IMR-90 (cell line): ENCODE data around the gene GPR180. TPM values are rescaled to one million over a fixed set of nuclear protein-coding genes. Genes with fewer than 3 reads are reported as not detected.

Experiments used
- ATAC-seq: fragments of 200-7000 bp; cut with Tn5 transposase; 2 replicates; pipeline ENCODE4 v1.9.1; 2020; ENCODE audit warnings: low read depth, mild to moderate bottlenecking, moderate library complexity
- BruUV-seq: library from RNA; stranded (reverse); fragments of 400-500 nt; replicated peaks from 2 replicates; lab custom pipeline; 2021; lab: Mats Ljungman, UMichigan
- CTCF ChIA-PET: fragments of 300-600 bp; formaldehyde crosslinking; extraction: SDS; loops from one replicate; lab custom pipeline; 2021; ENCODE audit warnings: antibody characterized with exemption; lab: Yijun Ruan, JAX
- POLR2A ChIA-PET: fragments of 300-600 bp; sonication (Branson Sonifier 250); formaldehyde crosslinking; loops from one replicate; lab custom pipeline; 2022; ENCODE audit warnings: antibody characterized with exemption; ENCODE audit not compliant: unreplicated experiment; lab: Charles Lee
- DNase-seq: peaks from one replicate; pipeline ENCODE4 v3.0.0; 2013
- H2AFZ ChIP-seq: replicated peaks from 2 replicates; pipeline ENCODE3; 2013; ENCODE audit warnings: low read length, mild to moderate bottlenecking; ENCODE audit not compliant: poor library complexity
- H2AK5ac ChIP-seq: 2 replicates; pipeline ENCODE4 v1.6.1; 2013; ENCODE audit warnings: low read depth, low read length, inconsistent platforms
- H2AK9ac ChIP-seq: replicated peaks from 2 replicates; pipeline ENCODE3; 2013; ENCODE audit warnings: mild to moderate bottlenecking, low read depth, low read length, moderate library complexity; ENCODE audit not compliant: poor library complexity
- H2BK120ac ChIP-seq: 2 replicates; pipeline ENCODE4 v1.6.1; 2013; ENCODE audit warnings: low read depth, low read length, inconsistent platforms
- H2BK15ac ChIP-seq: 3 replicates; pipeline ENCODE4 v1.6.1; 2013; ENCODE audit warnings: low read depth, low read length, inconsistent platforms
- H2BK20ac ChIP-seq: 2 replicates; pipeline ENCODE4 v1.6.1; 2013; ENCODE audit warnings: low read depth, mild to moderate bottlenecking, inconsistent platforms, low read length, moderate library complexity
- H2BK5ac ChIP-seq: 2 replicates; pipeline ENCODE4 v1.6.1; 2013; ENCODE audit warnings: mild to moderate bottlenecking, low read depth, low read length, inconsistent platforms; ENCODE audit not compliant: poor library complexity, severe bottlenecking
- H3K14ac ChIP-seq: replicated peaks from 2 replicates; pipeline ENCODE4 v1.6.1; 2013; ENCODE audit warnings: low read depth, low read length, inconsistent platforms
- H3K18ac ChIP-seq: 2 replicates; pipeline ENCODE4 v1.6.1; 2013; ENCODE audit warnings: low read depth, low read length, control low read depth
- H3K23ac ChIP-seq: 2 replicates; pipeline ENCODE4 v1.6.1; 2013; ENCODE audit warnings: low read depth, low read length, inconsistent platforms
- H3K27ac ChIP-seq: 2 replicates; pipeline ENCODE4 v1.5.1; 2013; ENCODE audit warnings: mild to moderate bottlenecking, control low read depth, low read length; ENCODE audit not compliant: insufficient read depth
- H3K27me3 ChIP-seq: 2 replicates; pipeline ENCODE4 v1.6.1; 2013; ENCODE audit warnings: low read length; ENCODE audit not compliant: control insufficient read depth, insufficient read depth
- H3K36me3 ChIP-seq: 2 replicates; pipeline ENCODE4 v1.6.1; 2013; ENCODE audit warnings: low read length, mixed read lengths; ENCODE audit not compliant: control insufficient read depth, insufficient read depth
- H3K4ac ChIP-seq: 2 replicates; pipeline ENCODE4 v1.6.1; 2013; ENCODE audit warnings: low read depth, low read length, inconsistent platforms
- H3K4me1 ChIP-seq: 2 replicates; pipeline ENCODE4 v1.6.1; 2013; ENCODE audit warnings: low read length, mixed read lengths; ENCODE audit not compliant: control insufficient read depth, insufficient read depth
- H3K4me2 ChIP-seq: 2 replicates; pipeline ENCODE4 v1.6.1; 2013; ENCODE audit warnings: low read depth, mild to moderate bottlenecking, control low read depth, low read length, moderate library complexity
- H3K4me3 ChIP-seq: 2 replicates; pipeline ENCODE4 v1.5.1; 2013; ENCODE audit warnings: low read depth, mild to moderate bottlenecking, control low read depth, low read length, moderate library complexity; ENCODE audit not compliant: insufficient read depth
- H3K56ac ChIP-seq: 2 replicates; pipeline ENCODE4 v1.6.1; 2013; ENCODE audit warnings: low read length, inconsistent platforms; ENCODE audit not compliant: insufficient read depth; ENCODE audit errors: extremely low read depth
- H3K79me1 ChIP-seq, 2 experiments: 2 replicates each; pipeline ENCODE4 v1.6.1; 2013; ENCODE audit warnings: low read length in 2 of 2, inconsistent platforms in 1 of 2, low read depth in 1 of 2
- H3K9ac ChIP-seq: 2 replicates; pipeline ENCODE4 v1.6.1; 2013; ENCODE audit warnings: low read depth, low read length, control low read depth
- H3K9me1 ChIP-seq: 2 replicates; pipeline ENCODE4 v1.6.1; 2013; ENCODE audit warnings: low read length, inconsistent platforms; ENCODE audit not compliant: insufficient read depth
- H3K9me3 ChIP-seq: 2 replicates; pipeline ENCODE4 v1.6.1; 2013; ENCODE audit warnings: low read length; ENCODE audit not compliant: control insufficient read depth, insufficient read depth
- H4K20me1 ChIP-seq: 2 replicates; pipeline ENCODE4 v1.6.1; 2013; ENCODE audit warnings: low read length, inconsistent platforms; ENCODE audit not compliant: insufficient read depth
- H4K5ac ChIP-seq: 2 replicates; pipeline ENCODE4 v1.6.1; 2013; ENCODE audit warnings: mild to moderate bottlenecking, low read depth, low read length, control low read depth
- H4K8ac ChIP-seq, 2 experiments: 2 replicates each; pipeline ENCODE4 v1.6.1; 2013; ENCODE audit warnings: low read depth in 2 of 2, low read length in 2 of 2, control low read depth in 1 of 2, inconsistent platforms in 1 of 2
- H4K91ac ChIP-seq: 2 replicates; pipeline ENCODE4 v1.6.1; 2013; ENCODE audit warnings: low read depth, low read length, inconsistent platforms; ENCODE audit not compliant: insufficient read depth
- BHLHE40 ChIP-seq: fragments of 150-350 bp; IDR thresholded peaks from 2 replicates; pipeline ENCODE4 v1.6.1; 2016; ENCODE audit warnings: mild to moderate bottlenecking, low read depth, low read length
- CEBPB ChIP-seq: IDR thresholded peaks from 2 replicates; pipeline ENCODE4 v1.6.1; 2012; ENCODE audit warnings: low read depth, low read length, improper control_type of control experiment
- CHD1 ChIP-seq: IDR thresholded peaks from 2 replicates; pipeline ENCODE4 v1.6.1; 2012; ENCODE audit warnings: low read depth, low read length, improper control_type of control experiment
- FOS ChIP-seq: fragments of 150-350 bp; IDR thresholded peaks from 2 replicates; pipeline ENCODE4 v1.6.1; 2016; ENCODE audit warnings: low read depth, low read length
- MAFK ChIP-seq: IDR thresholded peaks from 2 replicates; pipeline ENCODE4 v1.6.1; 2012; ENCODE audit warnings: low read depth, low read length, improper control_type of control experiment
- MAZ ChIP-seq: IDR thresholded peaks from 2 replicates; pipeline ENCODE4 v1.6.1; 2012; ENCODE audit warnings: low read depth, mild to moderate bottlenecking, low read length, improper control_type of control experiment, moderate library complexity, borderline replicate concordance
- MXI1 ChIP-seq: IDR thresholded peaks from 2 replicates; pipeline ENCODE4 v1.6.1; 2012; ENCODE audit warnings: low read depth, mild to moderate bottlenecking, low read length, moderate library complexity, borderline replicate concordance
- NFE2L2 ChIP-seq: fragments of 150-350 bp; IDR thresholded peaks from 2 replicates; pipeline ENCODE4 v1.6.1; 2016; ENCODE audit warnings: low read depth, mild to moderate bottlenecking, low read length
- POLR2A ChIP-seq: IDR thresholded peaks from 2 replicates; pipeline ENCODE4 v1.6.1; 2012; ENCODE audit warnings: mild to moderate bottlenecking, low read depth, low read length
- RAD21 ChIP-seq: IDR thresholded peaks from 2 replicates; pipeline ENCODE4 v1.6.1; 2012; ENCODE audit warnings: low read length, improper control_type of control experiment
- RCOR1 ChIP-seq: IDR thresholded peaks from 2 replicates; pipeline ENCODE4 v1.6.1; 2012; ENCODE audit warnings: mild to moderate bottlenecking, low read length, improper control_type of control experiment; ENCODE audit not compliant: insufficient replicate concordance
- RFX5 ChIP-seq: IDR thresholded peaks from 2 replicates; pipeline ENCODE4 v1.8.0; 2012; ENCODE audit warnings: low read depth, mild to moderate bottlenecking, low read length, moderate library complexity
- SMC3 ChIP-seq: fragments of 150-350 bp; IDR thresholded peaks from 2 replicates; pipeline ENCODE4 v1.6.1; 2016; ENCODE audit warnings: low read depth, mild to moderate bottlenecking, antibody characterized with exemption, low read length, moderate library complexity
- WGBS, 2 experiments: methylation state at CpG; one replicate each; pipeline versions ENCODE4 v1.1.5 to v1.1.7; 2013; ENCODE audit warnings: missing lambda C conversion rate in 2 of 2; ENCODE audit not compliant: insufficient read length in 1 of 2; ENCODE audit errors: extremely low coverage in 2 of 2; 5-methylcytosine and 5-hydroxymethylcytosine counted together
- dilution Hi-C: fragments of 300-500 bp; cut with HindIII; formaldehyde crosslinking; loops from one replicate; pipeline ENCODE4 v1.14.3; 2018; ENCODE audit warnings: low sequenced_read_pairs; ENCODE audit not compliant: unreplicated experiment
- in situ Hi-C: fragments of 300-500 bp; cut with MboI; formaldehyde crosslinking; loops from 3 replicates; pipeline ENCODE4 v1.14.3; 2019; ENCODE audit warnings: low sequenced_read_pairs, inconsistent platforms, mixed read lengths
- intact Hi-C: fragments of 100-400 bp; cut with micrococcal nuclease; formaldehyde crosslinking; loops from 2 replicates; pipeline ENCODE4 v1.10.0; 2022
- polyA plus RNA-seq, 3 experiments: library from polyadenylated mRNA; depleted of rRNA; stranded (reverse); fragments of >200 nt; gene quantifications; 2 replicates each; pipeline ENCODE4 v1.2.3, GENCODE V29; 2012; ENCODE audit warnings: low replicate concordance in 1 of 3
- total RNA-seq: library from RNA; depleted of rRNA; stranded (reverse); fragments of >200 nt; gene quantifications from 2 replicates; pipeline ENCODE4 v1.2.3, GENCODE V29; 2012
- TF ChIP-seq, protein P1 (sequence below): conservative IDR thresholded peaks from 2 replicates; pipeline ENCODE4 v1.5.1; 2012; ENCODE audit warnings: mild to moderate bottlenecking, low read depth, low read length, improper control_type of control experiment
- TF ChIP-seq, protein P2 (sequence below): fragments of 150-350 bp; IDR thresholded peaks from 2 replicates; pipeline ENCODE4 v1.6.1; 2017; ENCODE audit warnings: mild to moderate bottlenecking, antibody characterized with exemption, low read length, low read depth
- TF ChIP-seq, protein P3 (sequence below): fragments of 150-350 bp; IDR thresholded peaks from 2 replicates; pipeline ENCODE4 v1.6.1; 2016; ENCODE audit warnings: low read depth, mild to moderate bottlenecking, low read length, moderate library complexity, borderline replicate concordance

Gene GPR180
- total and polyA plus RNA-seq, 2 of the 4 experiments (the other 2 are of a cell fraction): 2.8 to 10.8 TPM

DNA sequence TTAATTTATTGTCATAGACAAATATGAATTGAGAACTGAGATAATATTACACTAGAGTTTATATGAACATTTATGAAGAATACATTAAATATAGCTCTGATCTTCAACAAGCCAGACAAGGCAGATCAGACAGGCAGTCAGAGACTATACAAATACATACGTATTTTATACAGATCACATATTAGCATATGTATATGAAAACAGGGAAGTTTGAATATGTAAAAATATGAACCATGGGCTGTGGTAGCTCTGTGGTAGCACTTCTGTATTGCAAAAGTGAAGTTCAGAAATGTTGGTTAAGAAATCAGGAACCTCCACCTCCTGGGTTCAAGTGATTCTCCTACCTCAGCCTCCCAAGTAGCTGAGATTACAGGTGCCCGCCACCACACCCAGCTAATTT, 20.7 kb downstream of the GPR180 start:
- H2BK120ac ChIP-seq: no peak overlapping the region
- no peak overlapping the region for H3K9ac ChIP-seq
- H2AK9ac ChIP-seq: no peak overlapping the region
- no peak overlapping the region for H3K27ac ChIP-seq
- H3K23ac ChIP-seq: no peak overlapping the region
- intact Hi-C loops (loop anchor here (5.0 kb wide), 1 partner anchor 85 kb away; no protein-coding TSS in a partner anchor), dilution Hi-C loops (no loop called here), in situ Hi-C loops (loop anchor here (25.0 kb wide), 1 partner anchor 1385 kb away; the partner anchor contains the start of gene GPC6)
- no peak overlapping the region for H3K4me2 ChIP-seq
- no peaks in the 10 kb centered on the region for H3K27me3 ChIP-seq
- ATAC-seq: no peak
- H2AK5ac ChIP-seq: no peak overlapping the region
- H3K56ac ChIP-seq: no peak overlapping the region
- H2BK20ac ChIP-seq: no peak overlapping the region
- H3K9me1 ChIP-seq: no peaks in the 10 kb centered on the region
- H4K20me1 ChIP-seq: peaks cover 6% of the 10 kb centered on the region; the same call in 1 of the 2 replicates
- WGBS, 2 experiments: no CpG with 5 or more reads among the region's 2 CpGs
- TF ChIP-seq MAZ (no peak), CEBPB (no peak), RCOR1 (no peak), POLR2A (no peak), MAFK (no peak), MXI1 (no peak), FOS (no peak), BHLHE40 (no peak), NFE2L2 (no peak), RFX5 (no peak), SMC3 (no peak), CHD1 (no peak), RAD21 (no peak)
- TF ChIP-seq, protein P1, sequence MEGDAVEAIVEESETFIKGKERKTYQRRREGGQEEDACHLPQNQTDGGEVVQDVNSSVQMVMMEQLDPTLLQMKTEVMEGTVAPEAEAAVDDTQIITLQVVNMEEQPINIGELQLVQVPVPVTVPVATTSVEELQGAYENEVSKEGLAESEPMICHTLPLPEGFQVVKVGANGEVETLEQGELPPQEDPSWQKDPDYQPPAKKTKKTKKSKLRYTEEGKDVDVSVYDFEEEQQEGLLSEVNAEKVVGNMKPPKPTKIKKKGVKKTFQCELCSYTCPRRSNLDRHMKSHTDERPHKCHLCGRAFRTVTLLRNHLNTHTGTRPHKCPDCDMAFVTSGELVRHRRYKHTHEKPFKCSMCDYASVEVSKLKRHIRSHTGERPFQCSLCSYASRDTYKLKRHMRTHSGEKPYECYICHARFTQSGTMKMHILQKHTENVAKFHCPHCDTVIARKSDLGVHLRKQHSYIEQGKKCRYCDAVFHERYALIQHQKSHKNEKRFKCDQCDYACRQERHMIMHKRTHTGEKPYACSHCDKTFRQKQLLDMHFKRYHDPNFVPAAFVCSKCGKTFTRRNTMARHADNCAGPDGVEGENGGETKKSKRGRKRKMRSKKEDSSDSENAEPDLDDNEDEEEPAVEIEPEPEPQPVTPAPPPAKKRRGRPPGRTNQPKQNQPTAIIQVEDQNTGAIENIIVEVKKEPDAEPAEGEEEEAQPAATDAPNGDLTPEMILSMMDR: no peak
- TF ChIP-seq, protein P2, sequence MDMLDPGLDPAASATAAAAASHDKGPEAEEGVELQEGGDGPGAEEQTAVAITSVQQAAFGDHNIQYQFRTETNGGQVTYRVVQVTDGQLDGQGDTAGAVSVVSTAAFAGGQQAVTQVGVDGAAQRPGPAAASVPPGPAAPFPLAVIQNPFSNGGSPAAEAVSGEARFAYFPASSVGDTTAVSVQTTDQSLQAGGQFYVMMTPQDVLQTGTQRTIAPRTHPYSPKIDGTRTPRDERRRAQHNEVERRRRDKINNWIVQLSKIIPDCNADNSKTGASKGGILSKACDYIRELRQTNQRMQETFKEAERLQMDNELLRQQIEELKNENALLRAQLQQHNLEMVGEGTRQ: no peak
- TF ChIP-seq, protein P3, sequence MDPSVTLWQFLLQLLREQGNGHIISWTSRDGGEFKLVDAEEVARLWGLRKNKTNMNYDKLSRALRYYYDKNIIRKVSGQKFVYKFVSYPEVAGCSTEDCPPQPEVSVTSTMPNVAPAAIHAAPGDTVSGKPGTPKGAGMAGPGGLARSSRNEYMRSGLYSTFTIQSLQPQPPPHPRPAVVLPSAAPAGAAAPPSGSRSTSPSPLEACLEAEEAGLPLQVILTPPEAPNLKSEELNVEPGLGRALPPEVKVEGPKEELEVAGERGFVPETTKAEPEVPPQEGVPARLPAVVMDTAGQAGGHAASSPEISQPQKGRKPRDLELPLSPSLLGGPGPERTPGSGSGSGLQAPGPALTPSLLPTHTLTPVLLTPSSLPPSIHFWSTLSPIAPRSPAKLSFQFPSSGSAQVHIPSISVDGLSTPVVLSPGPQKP: no peak
- H3K9me3 ChIP-seq: no peaks in the 10 kb centered on the region
- no peak for DNase-seq
- no peak overlapping the region for H4K5ac ChIP-seq
- H3K79me1 ChIP-seq: peaks cover 6 to 13% of the 10 kb centered on the region in 2 experiments; a peak in 2 of 4 replicates
- H3K18ac ChIP-seq: no peak overlapping the region
- CTCF ChIA-PET: interaction anchor here (0.5 to 1.5 kb wide), 2 partner anchors 11 to 762 kb away, joined by 3 read pairs; no protein-coding TSS in a partner anchor
- POLR2A ChIA-PET: no interaction called here
- H3K14ac ChIP-seq: no peak overlapping the region
- no peak overlapping the region for H4K91ac ChIP-seq
- no peak overlapping the region for H4K8ac ChIP-seq
- peaks cover 13% of the 10 kb centered on the region for H3K36me3 ChIP-seq
- H2AFZ ChIP-seq: no peak overlapping the region
- no peak overlapping the region for H3K4me3 ChIP-seq
- no peak overlapping the region for H2BK15ac ChIP-seq
- H2BK5ac ChIP-seq: no peak overlapping the region
- no peak overlapping the region for H3K4ac ChIP-seq
- BruUV-seq: no TSS peak
- H3K4me1 ChIP-seq: no peaks in the 10 kb centered on the region
